ENCODE results near the gene ANKS1B.

DNA sequence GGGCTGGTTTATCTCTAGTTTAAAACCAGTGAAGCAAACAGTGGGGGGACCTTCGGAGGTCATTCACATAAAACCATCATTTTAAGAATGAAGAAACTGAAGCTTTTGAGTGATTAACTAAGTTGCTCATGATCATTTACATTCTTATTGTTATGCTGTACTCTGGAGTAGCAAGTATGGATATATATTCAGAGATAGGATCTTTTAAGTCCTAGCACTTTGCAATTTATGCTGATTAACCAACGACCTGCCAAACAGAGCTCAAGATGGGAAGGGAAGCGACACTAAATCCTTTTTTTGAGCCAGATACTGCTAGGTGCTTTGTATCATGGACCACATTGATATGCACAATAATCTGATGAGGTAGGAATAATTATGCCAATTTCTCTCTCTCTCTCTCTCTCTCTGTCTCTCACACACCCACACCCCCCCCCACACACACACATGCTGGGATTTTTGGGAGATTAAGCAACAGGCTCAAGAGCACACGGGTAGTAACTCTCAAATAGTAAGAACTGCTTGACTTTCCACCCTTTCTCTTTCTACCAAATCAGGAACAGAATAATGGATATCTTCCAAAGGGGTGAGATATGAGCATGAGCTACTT is 1036.3 kb downstream of the ANKS1B start:
- TF ChIP-seq EP300 (IDR thresholded peaks at IDR 0.05; ENCODE audit: borderline replicate concordance) (no peak), RAD21 (IDR thresholded peaks at IDR 0.05; ENCODE audit: low read depth) (no peak), CREB1 (IDR thresholded peaks at IDR 0.05; ENCODE audit: low read depth) (no peak)
- TF ChIP-seq, protein P1, sequence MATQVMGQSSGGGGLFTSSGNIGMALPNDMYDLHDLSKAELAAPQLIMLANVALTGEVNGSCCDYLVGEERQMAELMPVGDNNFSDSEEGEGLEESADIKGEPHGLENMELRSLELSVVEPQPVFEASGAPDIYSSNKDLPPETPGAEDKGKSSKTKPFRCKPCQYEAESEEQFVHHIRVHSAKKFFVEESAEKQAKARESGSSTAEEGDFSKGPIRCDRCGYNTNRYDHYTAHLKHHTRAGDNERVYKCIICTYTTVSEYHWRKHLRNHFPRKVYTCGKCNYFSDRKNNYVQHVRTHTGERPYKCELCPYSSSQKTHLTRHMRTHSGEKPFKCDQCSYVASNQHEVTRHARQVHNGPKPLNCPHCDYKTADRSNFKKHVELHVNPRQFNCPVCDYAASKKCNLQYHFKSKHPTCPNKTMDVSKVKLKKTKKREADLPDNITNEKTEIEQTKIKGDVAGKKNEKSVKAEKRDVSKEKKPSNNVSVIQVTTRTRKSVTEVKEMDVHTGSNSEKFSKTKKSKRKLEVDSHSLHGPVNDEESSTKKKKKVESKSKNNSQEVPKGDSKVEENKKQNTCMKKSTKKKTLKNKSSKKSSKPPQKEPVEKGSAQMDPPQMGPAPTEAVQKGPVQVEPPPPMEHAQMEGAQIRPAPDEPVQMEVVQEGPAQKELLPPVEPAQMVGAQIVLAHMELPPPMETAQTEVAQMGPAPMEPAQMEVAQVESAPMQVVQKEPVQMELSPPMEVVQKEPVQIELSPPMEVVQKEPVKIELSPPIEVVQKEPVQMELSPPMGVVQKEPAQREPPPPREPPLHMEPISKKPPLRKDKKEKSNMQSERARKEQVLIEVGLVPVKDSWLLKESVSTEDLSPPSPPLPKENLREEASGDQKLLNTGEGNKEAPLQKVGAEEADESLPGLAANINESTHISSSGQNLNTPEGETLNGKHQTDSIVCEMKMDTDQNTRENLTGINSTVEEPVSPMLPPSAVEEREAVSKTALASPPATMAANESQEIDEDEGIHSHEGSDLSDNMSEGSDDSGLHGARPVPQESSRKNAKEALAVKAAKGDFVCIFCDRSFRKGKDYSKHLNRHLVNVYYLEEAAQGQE (IDR thresholded peaks at IDR 0.05; ENCODE audit: low read depth) = no peak
